Mesenchymal stem cell (in vitro differentiated cells and primary cell): ENCODE results near the gene PKP2.

Experiments
- DNase-seq: peaks from one replicate; pipeline ENCODE4 v3.0.0-alpha.2; 2013
- H2AFZ ChIP-seq: one replicate; pipeline ENCODE4 v1.6.1; 2013; ENCODE audit warnings: low read depth, mild to moderate bottlenecking, control low read depth, inconsistent platforms, low read length, moderate library complexity
- H2AK5ac ChIP-seq: 2 replicates; pipeline ENCODE4 v1.6.1; 2013; ENCODE audit warnings: low read length, moderate library complexity, mild to moderate bottlenecking, inconsistent platforms; ENCODE audit not compliant: severe bottlenecking
- H2BK120ac ChIP-seq: one replicate; pipeline ENCODE4 v1.6.1; 2013; ENCODE audit warnings: low read depth, mild to moderate bottlenecking, inconsistent platforms, low read length, moderate library complexity
- H2BK12ac ChIP-seq, 2 experiments: one replicate each; pipeline ENCODE4 v1.6.1; 2013; ENCODE audit warnings: inconsistent platforms in 2 of 2, low read length in 2 of 2, mild to moderate bottlenecking in 2 of 2, moderate library complexity in 2 of 2, control low read depth in 1 of 2
- H2BK15ac ChIP-seq: one replicate; pipeline ENCODE4 v1.6.1; 2013; ENCODE audit warnings: mild to moderate bottlenecking, low read depth, inconsistent platforms; ENCODE audit not compliant: poor library complexity, severe bottlenecking
- H2BK5ac ChIP-seq: 2 replicates; pipeline ENCODE4 v1.6.1; 2013; ENCODE audit warnings: low read depth, mild to moderate bottlenecking, low read length, control low read depth, inconsistent platforms; ENCODE audit not compliant: poor library complexity, severe bottlenecking
- H3K14ac ChIP-seq, 2 experiments: one replicate each; pipeline ENCODE4 v1.6.1; 2013; ENCODE audit warnings: inconsistent platforms in 2 of 2, low read length in 2 of 2, control low read depth in 1 of 2, mild to moderate bottlenecking in 1 of 2, moderate library complexity in 1 of 2
- H3K18ac ChIP-seq, 2 experiments: one replicate each; pipeline ENCODE4 v1.6.1; 2013; ENCODE audit warnings: inconsistent platforms in 2 of 2, low read length in 2 of 2, control low read depth in 1 of 2, low read depth in 1 of 2, mild to moderate bottlenecking in 1 of 2
- H3K23ac ChIP-seq, 2 experiments: one replicate each; pipeline ENCODE4 v1.6.1; 2013; ENCODE audit warnings: inconsistent platforms in 2 of 2, low read length in 2 of 2, mild to moderate bottlenecking in 2 of 2, moderate library complexity in 2 of 2, control low read depth in 1 of 2
- H3K27ac ChIP-seq: 2 replicates; pipeline ENCODE4 v1.5.1; 2013; ENCODE audit warnings: mild to moderate bottlenecking, moderate library complexity, low read length, control low read depth, inconsistent platforms; ENCODE audit not compliant: poor library complexity, severe bottlenecking
- H3K27me3 ChIP-seq, 2 experiments: 2 replicates each; pipeline versions ENCODE4 v1.6.1 to v1.7.0; 2013; ENCODE audit warnings: low read length in 2 of 2, mild to moderate bottlenecking in 2 of 2, moderate library complexity in 2 of 2, control low read depth in 1 of 2, inconsistent platforms in 1 of 2; ENCODE audit not compliant: control insufficient read depth in 1 of 2, insufficient read depth in 1 of 2
- H3K36me3 ChIP-seq, 2 experiments: 2 replicates each; pipeline versions ENCODE4 v1.6.1 to v1.7.0; 2013; ENCODE audit warnings: low read length in 2 of 2, control low read depth in 1 of 2, inconsistent platforms in 1 of 2, low read depth in 1 of 2, mild to moderate bottlenecking in 1 of 2; ENCODE audit not compliant: insufficient read depth in 2 of 2, control insufficient read depth in 1 of 2
- H3K4ac ChIP-seq, 2 experiments: one replicate each; pipeline ENCODE4 v1.6.1; 2013; ENCODE audit warnings: inconsistent platforms in 2 of 2, low read length in 2 of 2, mild to moderate bottlenecking in 2 of 2, moderate library complexity in 2 of 2, control low read depth in 1 of 2, low read depth in 1 of 2
- H3K4me1 ChIP-seq: 2 replicates; pipeline ENCODE4 v1.6.1; 2013; ENCODE audit warnings: low read depth, low read length, control low read depth; ENCODE audit not compliant: control insufficient read depth, insufficient read depth
- H3K4me2 ChIP-seq: 2 replicates; pipeline ENCODE4 v1.6.1; 2013; ENCODE audit warnings: low read length, mild to moderate bottlenecking, inconsistent platforms; ENCODE audit not compliant: poor library complexity, severe bottlenecking
- H3K4me3 ChIP-seq, 2 experiments: 2 replicates each; pipeline versions ENCODE4 v1.5.1 to v1.7.0; 2013; ENCODE audit warnings: low read length in 2 of 2, mild to moderate bottlenecking in 2 of 2, control low read depth in 1 of 2, low read depth in 1 of 2; ENCODE audit not compliant: insufficient read depth in 1 of 2
- H3K79me1 ChIP-seq: replicated peaks from 2 replicates; pipeline ENCODE4 v1.6.1; 2013; ENCODE audit warnings: mild to moderate bottlenecking, control low read depth, low read length, inconsistent platforms; ENCODE audit not compliant: poor library complexity, severe bottlenecking
- H3K9ac ChIP-seq: 2 replicates; pipeline ENCODE4 v1.7.0; 2013; ENCODE audit warnings: mild to moderate bottlenecking, low read length, moderate library complexity
- H3K9me3 ChIP-seq: 2 replicates; pipeline ENCODE4 v1.7.0; 2013; ENCODE audit warnings: mild to moderate bottlenecking, low read length; ENCODE audit not compliant: control insufficient read depth
- H4K8ac ChIP-seq: one replicate; pipeline ENCODE4 v1.6.1; 2013; ENCODE audit warnings: inconsistent platforms, mild to moderate bottlenecking, low read length, moderate library complexity
- H4K91ac ChIP-seq: one replicate; pipeline ENCODE4 v1.6.1; 2013; ENCODE audit warnings: mild to moderate bottlenecking, low read length, inconsistent platforms
- WGBS: methylation state at CpG from one replicate; pipeline ENCODE4 v1.1.7; 2013; ENCODE audit warnings: mixed read lengths; 5-methylcytosine and 5-hydroxymethylcytosine counted together

Gene PKP2

DNA sequence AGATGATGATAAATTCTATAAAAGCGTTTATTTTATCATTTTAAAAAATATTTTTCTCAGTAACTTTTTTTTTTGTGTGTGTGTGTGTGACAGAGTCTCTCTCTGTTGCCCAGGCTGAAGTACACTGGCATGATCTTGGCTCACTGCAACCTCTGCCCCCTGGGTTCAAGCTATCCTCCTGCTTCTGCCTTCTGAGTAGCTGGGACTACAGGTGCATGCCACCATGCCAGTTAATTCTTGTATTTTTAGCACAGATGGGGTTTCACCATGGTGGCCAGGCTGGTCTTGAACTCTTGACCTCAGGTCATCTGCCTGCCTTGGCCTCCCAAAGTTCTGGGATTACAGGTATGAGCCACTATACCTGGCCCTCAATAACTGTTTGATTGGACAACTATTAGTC, 37.2 kb downstream of the PKP2 start:
- no peak for DNase-seq
- no peaks in the 10 kb centered on the region for H3K4me1 ChIP-seq
- H3K23ac ChIP-seq = no peak overlapping the region
- no peak overlapping the region for H2BK15ac ChIP-seq
- no peak overlapping the region for H3K4me2 ChIP-seq
- H3K27me3 ChIP-seq = no peaks in the 10 kb centered on the region
- no peak overlapping the region for H2BK120ac ChIP-seq
- no peak overlapping the region for H2AK5ac ChIP-seq
- H2BK5ac ChIP-seq = no peak overlapping the region
- H3K4ac ChIP-seq = no peak overlapping the region
- H2AFZ ChIP-seq = no peak overlapping the region
- H3K18ac ChIP-seq = no peak overlapping the region
- H4K8ac ChIP-seq = no peak overlapping the region
- no peak overlapping the region for H2BK12ac ChIP-seq
- no peak overlapping the region for H3K4me3 ChIP-seq
- H3K36me3 ChIP-seq = no peaks in the 10 kb centered on the region
- no peak overlapping the region for H3K27ac ChIP-seq
- H3K9ac ChIP-seq = no peak overlapping the region
- no peaks in the 10 kb centered on the region for H3K9me3 ChIP-seq
- H3K79me1 ChIP-seq = no peaks in the 10 kb centered on the region
- no peak overlapping the region for H4K91ac ChIP-seq
- no CpG with 5 or more reads among the region's 1 CpG for WGBS
- H3K14ac ChIP-seq = no peak overlapping the region

- Histone ChIP-seq H3K4me3 (no peak overlapping the region), H3K27me3 (no peaks in the 10 kb centered on the region), H2BK5ac (no peak overlapping the region), H4K8ac (no peak overlapping the region), H2BK12ac (no peak overlapping the region), H3K14ac (no peak overlapping the region), H3K36me3 (no peaks in the 10 kb centered on the region), H3K4me1 (no peaks in the 10 kb centered on the region), H3K4ac (no peak overlapping the region), H3K23ac (no peak overlapping the region), H3K9ac (no peak overlapping the region), H2BK120ac (no peak overlapping the region), H4K91ac (no peak overlapping the region), H3K79me1 (no peaks in the 10 kb centered on the region), H3K4me2 (no peak overlapping the region), H2AK5ac (no peak overlapping the region), H2AFZ (no peak overlapping the region), H3K9me3 (no peaks in the 10 kb centered on the region), H2BK15ac (no peak overlapping the region), H3K18ac (no peak overlapping the region), H3K27ac (no peak overlapping the region)
- WGBS = 91% methylated on average over 1 of the region's 1 CpG
- no peak for DNase-seq
These were observed 41.9 kb downstream of the PKP2 start for GRCh38 chr12:32854716-32855115.

DNA sequence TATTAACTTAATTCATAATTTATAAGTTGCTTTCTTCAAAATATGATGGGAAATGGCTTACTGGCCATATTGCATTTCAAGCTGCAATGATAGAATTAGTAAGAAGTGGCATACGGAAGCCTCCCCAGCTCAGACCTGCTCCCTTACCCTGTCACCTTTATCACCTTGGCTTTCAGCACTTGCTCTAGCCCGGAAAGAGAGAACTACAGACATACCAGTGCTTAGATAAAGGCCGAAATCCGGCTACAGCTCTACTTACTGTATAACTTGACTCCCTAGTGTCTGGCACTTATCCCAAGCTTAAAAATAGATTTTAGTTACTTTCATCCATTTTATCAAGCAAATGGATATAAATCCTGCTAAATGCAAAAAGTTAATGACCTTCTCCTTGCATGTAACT, 42.5 kb downstream of the PKP2 start:
- Histone ChIP-seq H3K27ac (no peak overlapping the region), H3K14ac (no peak overlapping the region), H2BK12ac (no peak overlapping the region), H2BK5ac (no peak overlapping the region), H3K36me3 (no peaks in the 10 kb centered on the region), H2AK5ac (no peak overlapping the region), H3K4ac (no peak overlapping the region), H3K4me1 (no peaks in the 10 kb centered on the region), H2BK15ac (no peak overlapping the region), H4K8ac (no peak overlapping the region), H4K91ac (no peak overlapping the region), H2BK120ac (no peak overlapping the region), H2AFZ (no peak overlapping the region), H3K4me2 (no peak overlapping the region), H3K79me1 (no peaks in the 10 kb centered on the region), H3K23ac (no peak overlapping the region), H3K4me3 (no peak overlapping the region), H3K18ac (no peak overlapping the region), H3K9me3 (no peaks in the 10 kb centered on the region), H3K9ac (no peak overlapping the region), H3K27me3 (no peaks in the 10 kb centered on the region)
- no peak for DNase-seq
- 98% methylated on average over 3 of the region's 4 CpGs for WGBS

DNA sequence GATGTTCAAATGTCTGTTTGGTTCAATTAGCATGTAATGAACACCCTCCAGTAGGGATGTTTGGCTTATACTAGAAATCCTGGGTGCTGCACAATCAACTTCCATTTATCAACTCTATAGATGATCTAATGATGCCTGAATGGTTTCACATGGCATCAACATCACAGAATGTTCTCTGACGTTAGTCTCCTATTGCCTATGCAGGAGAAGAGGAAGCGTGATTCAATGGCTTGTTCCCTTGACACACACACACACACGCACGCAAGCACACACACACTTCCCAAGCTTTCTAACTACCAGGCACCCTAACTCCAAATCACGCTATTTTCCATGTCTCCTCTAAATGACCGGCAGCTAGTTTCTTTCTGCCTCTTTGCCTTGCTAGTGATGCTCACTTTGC, 49.3 kb downstream of the PKP2 start:
- no peak overlapping the region for H3K14ac ChIP-seq
- H3K4ac ChIP-seq = no peak overlapping the region
- no peak overlapping the region for H4K91ac ChIP-seq
- no peaks in the 10 kb centered on the region for H3K36me3 ChIP-seq
- no peak overlapping the region for H3K23ac ChIP-seq
- H2BK15ac ChIP-seq = no peak overlapping the region
- no peaks in the 10 kb centered on the region for H3K79me1 ChIP-seq
- H2AFZ ChIP-seq = no peak overlapping the region
- no peaks in the 10 kb centered on the region for H3K4me1 ChIP-seq
- DNase-seq = no peak
- no peak overlapping the region for H2BK5ac ChIP-seq
- H3K4me2 ChIP-seq = no peak overlapping the region
- no peak overlapping the region for H2AK5ac ChIP-seq
- H4K8ac ChIP-seq = no peak overlapping the region
- H3K18ac ChIP-seq = no peak overlapping the region
- no peak overlapping the region for H3K27ac ChIP-seq
- no peak overlapping the region for H2BK12ac ChIP-seq
- H3K9ac ChIP-seq = no peak overlapping the region
- no peaks in the 10 kb centered on the region for H3K27me3 ChIP-seq
- no peaks in the 10 kb centered on the region for H3K9me3 ChIP-seq
- no peak overlapping the region for H2BK120ac ChIP-seq
- WGBS = 96% methylated on average over 6 of the region's 6 CpGs
- H3K4me3 ChIP-seq = no peak overlapping the region
